MM.1S (cell line): ENCODE data around the gene PNKP.
A peak's percentile ranks its signal among the peaks of the same experiment; 100 is the strongest.

Experiments
- DNase-seq: peaks from one replicate; pipeline ENCODE4 v3.0.0-alpha.2; 2015
- H2AFZ ChIP-seq: fragments of 300-600 bp; sonication (generic); 2 replicates; pipeline ENCODE4 v1.6.0; 2016; ENCODE audit warnings: antibody characterized with exemption, low read length
- H3F3A ChIP-seq: fragments of 300-600 bp; sonication (generic); 2 replicates; pipeline ENCODE4 v1.6.1; 2016; ENCODE audit warnings: mild to moderate bottlenecking, antibody characterized with exemption, low read length, moderate library complexity, mixed read lengths; ENCODE audit not compliant: insufficient read depth
- H3K27ac ChIP-seq: fragments of 300-600 bp; sonication (generic); 2 replicates; pipeline ENCODE4 v1.5.1; 2016; ENCODE audit warnings: mild to moderate bottlenecking, low read length
- H3K27me3 ChIP-seq: fragments of 300-600 bp; sonication (generic); replicated peaks from 2 replicates; pipeline ENCODE4 v1.6.0; 2016; ENCODE audit warnings: low read length; ENCODE audit not compliant: insufficient read depth
- H3K36me3 ChIP-seq: fragments of 300-600 bp; sonication (generic); replicated peaks from 2 replicates; pipeline ENCODE4 v1.6.1; 2016; ENCODE audit warnings: mild to moderate bottlenecking, low read length, mixed read lengths; ENCODE audit not compliant: insufficient read depth
- H3K4me1 ChIP-seq: fragments of 300-600 bp; sonication (generic); 2 replicates; pipeline ENCODE4 v1.6.1; 2016; ENCODE audit warnings: low read length, mixed read lengths
- H3K4me2 ChIP-seq: fragments of 300-600 bp; sonication (generic); 2 replicates; pipeline ENCODE4 v1.6.0; 2016; ENCODE audit warnings: low read depth, low read length
- H3K4me3 ChIP-seq: fragments of 300-600 bp; sonication (generic); 2 replicates; pipeline ENCODE4 v1.5.1; 2016; ENCODE audit warnings: low read length, mixed read lengths
- H3K79me2 ChIP-seq: fragments of 300-600 bp; sonication (generic); 2 replicates; pipeline ENCODE4 v1.6.1; 2016; ENCODE audit warnings: mixed run types, low read length, mixed read lengths
- H3K9ac ChIP-seq: fragments of 300-600 bp; sonication (generic); 2 replicates; pipeline ENCODE4 v1.6.1; 2016; ENCODE audit warnings: low read length, mixed read lengths
- H3K9me2 ChIP-seq: fragments of 300-600 bp; sonication (generic); replicated peaks from 2 replicates; pipeline ENCODE4 v1.6.1; 2016; ENCODE audit warnings: mild to moderate bottlenecking, low read length, mixed read lengths; ENCODE audit not compliant: insufficient read depth
- H3K9me3 ChIP-seq: fragments of 300-600 bp; sonication (generic); replicated peaks from 2 replicates; pipeline ENCODE4 v1.6.1; 2016; ENCODE audit warnings: mild to moderate bottlenecking, low read length, mixed read lengths; ENCODE audit not compliant: insufficient read depth
- H4K20me1 ChIP-seq: fragments of 300-600 bp; sonication (generic); 2 replicates; pipeline ENCODE4 v1.6.1; 2016; ENCODE audit warnings: mild to moderate bottlenecking, low read length, moderate library complexity, mixed read lengths; ENCODE audit not compliant: insufficient read depth
- CTCF ChIP-seq: fragments of 300-600 bp; sonication (generic); IDR thresholded peaks from 2 replicates; pipeline ENCODE4 v1.5.1; 2016; ENCODE audit warnings: antibody characterized with exemption, low read length, mixed read lengths
- EZH2 ChIP-seq: fragments of 300-600 bp; sonication (generic); optimal IDR thresholded peaks from 2 replicates; pipeline ENCODE3; 2017; ENCODE audit warnings: low read depth, mild to moderate bottlenecking, antibody characterized with exemption, low read length, mixed read lengths
- EZH2phosphoT487 ChIP-seq: fragments of 300-600 bp; sonication (generic); IDR thresholded peaks from 2 replicates; pipeline ENCODE4 v1.6.1; 2018; ENCODE audit warnings: antibody characterized with exemption, low read length

Gene PNKP

GRCh38 chr19:49876422-49877019 is 9.1 kb upstream of the PNKP start:
- Histone ChIP-seq H3K4me1 (peaks cover 4% of the 10 kb centered on the region; the same call in 1 of the 2 replicates), H3K9me3 (no peaks in the 10 kb centered on the region), H3K79me2 (peaks cover 56% of the 10 kb centered on the region), H2AFZ (peak overlapping the region; percentile 69), H3K27me3 (no peaks in the 10 kb centered on the region), H3F3A (peaks cover 4% of the 10 kb centered on the region; the same call in 1 of the 2 replicates), H3K27ac (peak overlapping the region; percentile 95), H3K4me3 (peak overlapping the region; percentile 99), H3K4me2 (peak overlapping the region; percentile 95), H3K9ac (peak overlapping the region; percentile 97), H4K20me1 (no peaks in the 10 kb centered on the region), H3K9me2 (no peaks in the 10 kb centered on the region), H3K36me3 (no peaks in the 10 kb centered on the region)
- DNase-seq: peak; percentile 97
- no peak for TF ChIP-seq EZH2phosphoT487
- TF ChIP-seq EZH2: no peak
- TF ChIP-seq CTCF: no peak

DNA sequence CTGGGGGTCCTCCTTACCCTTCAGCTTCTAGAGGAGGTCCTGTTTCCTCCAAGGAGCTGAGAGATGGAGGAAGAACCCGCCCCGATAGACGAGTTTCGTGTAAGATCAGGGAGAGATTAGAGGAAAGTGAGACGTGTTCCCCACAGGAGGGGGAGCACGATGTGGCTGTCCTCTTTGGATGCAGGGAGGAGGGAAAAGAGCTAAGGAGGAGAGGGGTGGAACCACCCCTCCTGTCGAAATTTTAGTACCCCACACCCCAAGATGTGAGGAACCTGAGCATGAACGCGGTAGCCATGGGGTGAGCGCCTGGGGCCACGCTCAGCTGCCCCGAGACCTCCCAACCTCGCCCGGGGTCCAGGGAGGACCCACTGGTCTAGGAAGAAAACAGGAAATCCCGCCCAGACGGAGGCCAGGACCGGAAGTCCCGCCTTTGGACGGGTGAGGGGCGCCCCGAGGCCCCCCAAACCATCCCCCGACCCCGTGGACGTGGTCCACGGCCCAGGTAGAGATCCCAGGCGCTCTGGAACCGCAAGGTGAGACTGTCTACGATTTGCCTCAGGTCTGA is 8.6 kb upstream of the PNKP start:
- peak; percentile 52 for DNase-seq
- Histone ChIP-seq H3K9me3 (no peaks in the 10 kb centered on the region), H3K9ac (peak overlapping the region; percentile 97), H3K79me2 (peaks cover 56% of the 10 kb centered on the region), H3K27ac (peak overlapping the region; percentile 95), H3K36me3 (no peaks in the 10 kb centered on the region), H3K4me3 (peak overlapping the region; percentile 99), H3F3A (peaks cover 6% of the 10 kb centered on the region; the same call in 1 of the 2 replicates), H3K4me1 (peaks cover 6% of the 10 kb centered on the region; the same call in 1 of the 2 replicates), H2AFZ (peak overlapping the region; percentile 54; the same call in 1 of the 2 replicates), H3K9me2 (no peaks in the 10 kb centered on the region), H4K20me1 (no peaks in the 10 kb centered on the region), H3K27me3 (no peaks in the 10 kb centered on the region), H3K4me2 (peak overlapping the region; percentile 95)
- TF ChIP-seq EZH2: no peak
- TF ChIP-seq CTCF: no peak
- TF ChIP-seq EZH2phosphoT487: no peak

GRCh38 chr19:49875177-49875576 is 7.8 kb upstream of the PNKP start:
- Histone ChIP-seq H3K27ac (no peak overlapping the region; the same call in 1 of the 2 replicates), H3K79me2 (peaks cover 60% of the 10 kb centered on the region), H3K27me3 (no peaks in the 10 kb centered on the region), H3K4me1 (peaks cover 14% of the 10 kb centered on the region), H3K9me2 (no peaks in the 10 kb centered on the region), H3K9ac (peak overlapping the region; percentile 97; the same call in 1 of the 2 replicates), H3K4me2 (peak overlapping the region; percentile 95), H2AFZ (no peak overlapping the region), H3K9me3 (no peaks in the 10 kb centered on the region), H3K36me3 (no peaks in the 10 kb centered on the region), H3F3A (peaks cover 10% of the 10 kb centered on the region; the same call in 1 of the 2 replicates), H4K20me1 (no peaks in the 10 kb centered on the region), H3K4me3 (peak overlapping the region; percentile 99)
- no peak for TF ChIP-seq EZH2
- no peak for TF ChIP-seq CTCF
- TF ChIP-seq EZH2phosphoT487: no peak
- no peak for DNase-seq
